Measurements from ENCODE around the gene ZNF74. TPM values are rescaled to one million over a fixed set of nuclear protein-coding genes. Genes with fewer than 3 reads are reported as not detected.

ZNF74 gene
- total RNA-seq, 1 experiment from 2014 or later, result 19.5 TPM

GRCh38 chr22:20434773-20435172 lies 40.8 kb downstream of the ZNF74 start:
- in situ Hi-C loops (cut with HindIII; ENCODE audit: low pct_unique_long_range_greater_than_20kb, low sequenced_read_pairs), result no loop called here
- no peak for DNase-seq (ENCODE audit: low read depth, low spot score)

GRCh38 chr22:20435436-20436306 lies 41.7 kb downstream of the ZNF74 start:
- in situ Hi-C loops (cut with HindIII; ENCODE audit: low pct_unique_long_range_greater_than_20kb, low sequenced_read_pairs), result no loop called here
- no peak for DNase-seq (ENCODE audit: low read depth, low spot score)

- in situ Hi-C loops (cut with HindIII; ENCODE audit: low pct_unique_long_range_greater_than_20kb, low sequenced_read_pairs), result no loop called here
- DNase-seq (ENCODE audit: low read depth, low spot score), result no peak
Measured at GRCh38 chr22:20436307-20436767, 42.4 kb downstream of the ZNF74 start.

GRCh38 chr22:20436768-20437612 lies 43.0 kb downstream of the ZNF74 start:
- in situ Hi-C loops (cut with HindIII; ENCODE audit: low pct_unique_long_range_greater_than_20kb, low sequenced_read_pairs), result no loop called here
- no peak for DNase-seq (ENCODE audit: low read depth, low spot score)

GRCh38 chr22:20437613-20438426 lies 43.9 kb downstream of the ZNF74 start, which contains the start of gene SCARF2:
Gene SCARF2, minus strand, starts transcription at chr22:20437825. Its CDS starts 71 bp downstream, at chr22:20437754.
- in situ Hi-C loops (cut with HindIII; ENCODE audit: low pct_unique_long_range_greater_than_20kb, low sequenced_read_pairs), result no loop called here
- peak; percentile 40 for DNase-seq (ENCODE audit: low read depth, low spot score)

- in situ Hi-C loops (cut with HindIII; ENCODE audit: low pct_unique_long_range_greater_than_20kb, low sequenced_read_pairs), result no loop called here
Measured at GRCh38 chr22:20438427-20438677, 44.4 kb downstream of the ZNF74 start.

GRCh38 chr22:20438678-20439492 lies 44.9 kb downstream of the ZNF74 start:
- DNase-seq (ENCODE audit: low read depth, low spot score), result peak; percentile 51
- in situ Hi-C loops (cut with HindIII; ENCODE audit: low pct_unique_long_range_greater_than_20kb, low sequenced_read_pairs), result no loop called here

More at GRCh38 chr22:20438427-20438677, 44.4 kb downstream of the ZNF74 start:
- no peak for DNase-seq (ENCODE audit: low read depth, low spot score)

- no peak for DNase-seq (ENCODE audit: low read depth, low spot score)
- in situ Hi-C loops (cut with HindIII; ENCODE audit: low pct_unique_long_range_greater_than_20kb, low sequenced_read_pairs), result no loop called here
Measured at GRCh38 chr22:20439556-20439927, 45.6 kb downstream of the ZNF74 start.

- no peak for DNase-seq (ENCODE audit: low read depth, low spot score)
- in situ Hi-C loops (cut with HindIII; ENCODE audit: low pct_unique_long_range_greater_than_20kb, low sequenced_read_pairs), result no loop called here
Measured at GRCh38 chr22:20439928-20440575, 46.1 kb downstream of the ZNF74 start.

GRCh38 chr22:20440637-20441591 lies 47.0 kb downstream of the ZNF74 start:
- DNase-seq (ENCODE audit: low read depth, low spot score), result no peak
- in situ Hi-C loops (cut with HindIII; ENCODE audit: low pct_unique_long_range_greater_than_20kb, low sequenced_read_pairs), result no loop called here

GRCh38 chr22:20441631-20442484 lies 47.9 kb downstream of the ZNF74 start:
- in situ Hi-C loops (cut with HindIII; ENCODE audit: low pct_unique_long_range_greater_than_20kb, low sequenced_read_pairs), result no loop called here

GRCh38 chr22:20442485-20443284 lies 48.7 kb downstream of the ZNF74 start:
- no peak for DNase-seq (ENCODE audit: low read depth, low spot score)
- in situ Hi-C loops (cut with HindIII; ENCODE audit: low pct_unique_long_range_greater_than_20kb, low sequenced_read_pairs), result no loop called here

More at GRCh38 chr22:20441631-20442484, 47.9 kb downstream of the ZNF74 start:
- DNase-seq (ENCODE audit: low read depth, low spot score), result no peak

- in situ Hi-C loops (cut with HindIII; ENCODE audit: low pct_unique_long_range_greater_than_20kb, low sequenced_read_pairs), result no loop called here
Measured at GRCh38 chr22:20444325-20444724, 50.4 kb downstream of the ZNF74 start.

GRCh38 chr22:20446383-20446970 lies 52.5 kb downstream of the ZNF74 start:
- no peak for DNase-seq (ENCODE audit: low read depth, low spot score)
- in situ Hi-C loops (cut with HindIII; ENCODE audit: low pct_unique_long_range_greater_than_20kb, low sequenced_read_pairs), result no loop called here

More at GRCh38 chr22:20444325-20444724, 50.4 kb downstream of the ZNF74 start:
- DNase-seq (ENCODE audit: low read depth, low spot score), result no peak

All from SK-MEL-5 (cell line).